ENCODE measurements around the gene TSHZ2.
"Not testable (repeated sequence)": the region's sequence is repeated elsewhere in the genome, so short reads cannot be mapped to it uniquely, and the experiment has no call there.

TSHZ2 gene

DNA sequence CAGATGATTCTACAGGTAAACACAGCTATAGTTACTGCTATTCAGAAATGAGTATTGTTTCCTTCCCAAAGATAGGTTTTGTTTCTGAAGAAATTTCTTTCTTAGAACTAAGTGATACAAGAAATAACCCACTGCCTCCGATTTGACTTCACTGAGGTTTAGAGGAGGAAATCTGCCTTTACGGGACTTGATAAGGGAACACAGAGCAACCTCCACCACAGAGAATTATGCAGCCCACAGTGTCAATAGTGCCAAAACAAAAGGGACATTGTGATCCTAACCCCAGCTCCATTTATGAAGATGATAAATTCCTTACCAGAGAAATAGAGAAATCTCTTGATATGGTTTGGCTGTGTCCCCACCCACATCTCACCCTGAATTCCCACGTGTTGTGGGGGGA lies 456.8 kb downstream of the TSHZ2 start:
- Histone ChIP-seq H4K20me1 (ENCODE audit: insufficient read depth, low read length) (no peaks in the 10 kb centered on the region), H3K4me3 (ENCODE audit: low read length) (no peak overlapping the region), H3K9me3 (ENCODE audit: insufficient read depth, low read length) (no peaks in the 10 kb centered on the region), H3K9ac (ENCODE audit: low read length) (no peak overlapping the region), H3K79me2 (ENCODE audit: low read length) (no peaks in the 10 kb centered on the region), H3K27ac (ENCODE audit: low read length) (no peak overlapping the region), H3K27me3 (ENCODE audit: low read depth, low read length) (0 out of 2 replicates have a peak, but pooled peaks cover under 1% of the 10 kb centered on the region), H2AFZ (ENCODE audit: low read depth, low read length) (no peak overlapping the region), H3K36me3 (replicated peaks; ENCODE audit: low read depth, low read length) (no peaks in the 10 kb centered on the region), H3K4me2 (ENCODE audit: low read length) (no peak overlapping the region), H3K4me1 (ENCODE audit: low read length) (no peaks in the 10 kb centered on the region)
- no peak for TF ChIP-seq EZH2phosphoT487 (IDR thresholded peaks at IDR 0.05; ENCODE audit: low read depth)
- TF ChIP-seq, protein P1, sequence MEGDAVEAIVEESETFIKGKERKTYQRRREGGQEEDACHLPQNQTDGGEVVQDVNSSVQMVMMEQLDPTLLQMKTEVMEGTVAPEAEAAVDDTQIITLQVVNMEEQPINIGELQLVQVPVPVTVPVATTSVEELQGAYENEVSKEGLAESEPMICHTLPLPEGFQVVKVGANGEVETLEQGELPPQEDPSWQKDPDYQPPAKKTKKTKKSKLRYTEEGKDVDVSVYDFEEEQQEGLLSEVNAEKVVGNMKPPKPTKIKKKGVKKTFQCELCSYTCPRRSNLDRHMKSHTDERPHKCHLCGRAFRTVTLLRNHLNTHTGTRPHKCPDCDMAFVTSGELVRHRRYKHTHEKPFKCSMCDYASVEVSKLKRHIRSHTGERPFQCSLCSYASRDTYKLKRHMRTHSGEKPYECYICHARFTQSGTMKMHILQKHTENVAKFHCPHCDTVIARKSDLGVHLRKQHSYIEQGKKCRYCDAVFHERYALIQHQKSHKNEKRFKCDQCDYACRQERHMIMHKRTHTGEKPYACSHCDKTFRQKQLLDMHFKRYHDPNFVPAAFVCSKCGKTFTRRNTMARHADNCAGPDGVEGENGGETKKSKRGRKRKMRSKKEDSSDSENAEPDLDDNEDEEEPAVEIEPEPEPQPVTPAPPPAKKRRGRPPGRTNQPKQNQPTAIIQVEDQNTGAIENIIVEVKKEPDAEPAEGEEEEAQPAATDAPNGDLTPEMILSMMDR (IDR thresholded peaks at IDR 0.05; ENCODE audit: low read depth, low read length): no peak

- H3K79me2 ChIP-seq (ENCODE audit: low read length): no peaks in the 10 kb centered on the region
- H3K27ac ChIP-seq (ENCODE audit: low read length): no peak overlapping the region
- no peak overlapping the region for H3K4me2 ChIP-seq (ENCODE audit: low read length)
- no peaks in the 10 kb centered on the region for H3K9me3 ChIP-seq (ENCODE audit: insufficient read depth, low read length)
- H4K20me1 ChIP-seq (ENCODE audit: insufficient read depth, low read length): no peaks in the 10 kb centered on the region
- H3K36me3 ChIP-seq (replicated peaks; ENCODE audit: low read depth, low read length): no peaks in the 10 kb centered on the region
- no peak overlapping the region for H2AFZ ChIP-seq (ENCODE audit: low read depth, low read length)
- no peak for TF ChIP-seq EZH2phosphoT487 (IDR thresholded peaks at IDR 0.05; ENCODE audit: low read depth)
- TF ChIP-seq, protein P1 (IDR thresholded peaks at IDR 0.05; ENCODE audit: low read depth, low read length): no peak
- H3K4me3 ChIP-seq (ENCODE audit: low read length): no peak overlapping the region
- H3K27me3 ChIP-seq (ENCODE audit: low read depth, low read length): 0 out of 2 replicates have a peak, but pooled peaks cover 3% of the 10 kb centered on the region
- no peaks in the 10 kb centered on the region for H3K4me1 ChIP-seq (ENCODE audit: low read length)
- no peak overlapping the region for H3K9ac ChIP-seq (ENCODE audit: low read length)
Observed at GRCh38 chr20:53434662-53435061, 462.5 kb downstream of the TSHZ2 start.

DNA sequence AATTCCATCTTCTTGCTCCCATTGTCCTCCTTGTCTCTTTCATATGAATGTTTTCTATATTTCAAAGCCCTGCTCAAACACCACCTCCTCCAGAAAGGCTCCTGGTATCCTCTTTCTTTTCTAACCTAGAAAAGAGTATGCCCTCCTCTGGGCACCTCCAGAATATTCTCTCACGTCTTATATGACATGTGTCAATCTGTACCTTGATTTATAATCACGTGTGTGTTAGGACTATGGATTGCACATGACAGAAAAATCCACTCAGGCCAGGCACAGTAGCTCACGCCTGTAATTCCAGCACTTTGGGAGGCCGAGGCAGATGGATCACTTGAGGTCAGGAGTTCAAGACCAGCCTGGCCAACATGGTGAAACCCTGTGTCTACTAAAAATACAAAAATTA lies 464.8 kb downstream of the TSHZ2 start:
- H3K27me3 ChIP-seq (ENCODE audit: low read depth, low read length); H3K4me1 ChIP-seq (ENCODE audit: low read length); H4K20me1 ChIP-seq (ENCODE audit: insufficient read depth, low read length); H3K9me3 ChIP-seq (ENCODE audit: insufficient read depth, low read length); H3K36me3 ChIP-seq (replicated peaks; ENCODE audit: low read depth, low read length); H2AFZ ChIP-seq (ENCODE audit: low read depth, low read length); H3K79me2 ChIP-seq (ENCODE audit: low read length); H3K4me3 ChIP-seq (ENCODE audit: low read length); H3K9ac ChIP-seq (ENCODE audit: low read length); H3K4me2 ChIP-seq (ENCODE audit: low read length); H3K27ac ChIP-seq (ENCODE audit: low read length): not testable (repeated sequence)

DNA sequence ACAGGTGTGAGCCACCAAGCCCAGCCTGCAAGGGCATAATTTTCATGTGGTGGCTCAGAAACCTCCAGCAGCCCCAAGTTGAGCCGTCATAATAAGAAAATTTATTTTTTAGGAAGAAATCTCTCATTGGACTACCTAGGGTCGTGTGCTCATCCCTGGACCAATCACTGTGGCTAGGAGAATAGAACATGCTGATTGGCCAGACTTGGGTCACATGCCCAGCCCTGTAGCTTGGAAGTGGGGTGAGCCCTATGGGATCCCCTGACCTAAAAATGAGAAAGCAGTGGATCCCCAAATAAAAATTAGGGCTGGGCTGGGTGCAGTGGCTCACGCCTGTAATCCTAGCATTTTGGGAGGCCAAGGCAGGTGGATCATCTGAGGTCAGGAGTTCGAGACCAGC lies 466.2 kb downstream of the TSHZ2 start:
- Histone ChIP-seq H3K27me3 (ENCODE audit: low read depth, low read length) (peaks cover 3% of the 10 kb centered on the region; the same call in 1 of the 2 replicates), H4K20me1 (ENCODE audit: insufficient read depth, low read length) (no peaks in the 10 kb centered on the region), H2AFZ (ENCODE audit: low read depth, low read length) (no peak overlapping the region), H3K9ac (ENCODE audit: low read length) (no peak overlapping the region), H3K4me2 (ENCODE audit: low read length) (no peak overlapping the region), H3K4me1 (ENCODE audit: low read length) (no peaks in the 10 kb centered on the region), H3K9me3 (ENCODE audit: insufficient read depth, low read length) (no peaks in the 10 kb centered on the region), H3K36me3 (replicated peaks; ENCODE audit: low read depth, low read length) (no peaks in the 10 kb centered on the region), H3K4me3 (ENCODE audit: low read length) (no peak overlapping the region), H3K79me2 (ENCODE audit: low read length) (no peaks in the 10 kb centered on the region), H3K27ac (ENCODE audit: low read length) (no peak overlapping the region)
- TF ChIP-seq, protein P1 (IDR thresholded peaks at IDR 0.05; ENCODE audit: low read depth, low read length): no peak
- TF ChIP-seq EZH2phosphoT487 (IDR thresholded peaks at IDR 0.05; ENCODE audit: low read depth): no peak

DNA sequence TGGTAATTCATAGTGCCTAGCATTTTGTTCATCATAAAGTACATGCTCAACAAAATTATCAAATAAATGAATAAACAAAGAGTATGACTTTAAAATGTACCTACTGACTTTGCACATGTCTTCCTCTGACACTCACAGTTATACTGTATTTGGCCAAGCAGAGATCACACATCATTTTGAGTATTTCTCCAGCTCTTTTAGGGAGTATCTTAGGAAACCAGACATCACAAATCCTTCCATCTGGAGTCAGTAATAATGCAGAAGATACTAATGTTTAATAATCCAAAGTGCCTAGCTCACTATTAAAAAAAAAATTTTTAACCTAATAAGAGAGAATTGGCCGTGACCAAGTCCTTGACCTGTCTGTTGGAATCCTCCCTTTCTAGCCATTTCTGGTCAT lies 466.9 kb downstream of the TSHZ2 start:
- H3K27me3 ChIP-seq (ENCODE audit: low read depth, low read length): peaks cover 3% of the 10 kb centered on the region; the same call in 1 of the 2 replicates
- TF ChIP-seq EZH2phosphoT487 (IDR thresholded peaks at IDR 0.05; ENCODE audit: low read depth): no peak
- TF ChIP-seq, protein P1 (IDR thresholded peaks at IDR 0.05; ENCODE audit: low read depth, low read length): no peak
- H3K27ac ChIP-seq (ENCODE audit: low read length): no peak overlapping the region
- H3K36me3 ChIP-seq (replicated peaks; ENCODE audit: low read depth, low read length): no peaks in the 10 kb centered on the region
- no peaks in the 10 kb centered on the region for H3K79me2 ChIP-seq (ENCODE audit: low read length)
- no peak overlapping the region for H3K4me2 ChIP-seq (ENCODE audit: low read length)
- H3K4me1 ChIP-seq (ENCODE audit: low read length): no peaks in the 10 kb centered on the region
- no peak overlapping the region for H3K9ac ChIP-seq (ENCODE audit: low read length)
- no peaks in the 10 kb centered on the region for H3K9me3 ChIP-seq (ENCODE audit: insufficient read depth, low read length)
- no peak overlapping the region for H2AFZ ChIP-seq (ENCODE audit: low read depth, low read length)
- H3K4me3 ChIP-seq (ENCODE audit: low read length): no peak overlapping the region
- no peaks in the 10 kb centered on the region for H4K20me1 ChIP-seq (ENCODE audit: insufficient read depth, low read length)
